Ovary (tissue), 3 donors: ENCODE measurements around the gene CTBP2.

Source experiments
- CTCF ChIP-seq, 3 donors: fragments of 450-650 bp in 2 of 3; fragments of 200-600 bp in 1 of 3; IDR thresholded peaks; one replicate each; pipeline versions ENCODE4 v1.5.1 to v1.8.0; 2016 to 2022; ENCODE audit warnings: antibody characterized with exemption in 3 of 3, mild to moderate bottlenecking in 1 of 3
- EP300 ChIP-seq: sonication (generic); formaldehyde crosslinking; IDR thresholded peaks from one replicate; pipeline ENCODE4 v1.6.1; 2017; ENCODE audit warnings: antibody characterized with exemption
- POLR2A ChIP-seq: fragments of 450-650 bp; IDR thresholded peaks from one replicate; pipeline ENCODE4 v1.6.1; 2017; ENCODE audit warnings: antibody characterized with exemption, mild to moderate bottlenecking, moderate library complexity
- donor health status: DM: no; HTN: no; CAD: no.

GRCh38 chr10:125134916-125135770 lies 25.2 kb downstream of the CTBP2 start:
- TF ChIP-seq CTCF (IDR thresholded peaks at IDR 0.05) (no peak), EP300 (no peak), POLR2A (no peak)
